HTR-8/SVneo (cell line): ENCODE results near the gene FIBCD1.

Experiments
- DNase-seq: peaks from one replicate; pipeline ENCODE4 v3.0.0; 2011; ENCODE audit warnings: low spot score, mixed read lengths; ENCODE audit not compliant: insufficient read length
- FAIRE-seq: peaks from 2 replicates; lab custom pipeline; 2011; peaks lifted over from hg19 to GRCh38; lab: Jason Lieb, UNC

FIBCD1 gene

DNA sequence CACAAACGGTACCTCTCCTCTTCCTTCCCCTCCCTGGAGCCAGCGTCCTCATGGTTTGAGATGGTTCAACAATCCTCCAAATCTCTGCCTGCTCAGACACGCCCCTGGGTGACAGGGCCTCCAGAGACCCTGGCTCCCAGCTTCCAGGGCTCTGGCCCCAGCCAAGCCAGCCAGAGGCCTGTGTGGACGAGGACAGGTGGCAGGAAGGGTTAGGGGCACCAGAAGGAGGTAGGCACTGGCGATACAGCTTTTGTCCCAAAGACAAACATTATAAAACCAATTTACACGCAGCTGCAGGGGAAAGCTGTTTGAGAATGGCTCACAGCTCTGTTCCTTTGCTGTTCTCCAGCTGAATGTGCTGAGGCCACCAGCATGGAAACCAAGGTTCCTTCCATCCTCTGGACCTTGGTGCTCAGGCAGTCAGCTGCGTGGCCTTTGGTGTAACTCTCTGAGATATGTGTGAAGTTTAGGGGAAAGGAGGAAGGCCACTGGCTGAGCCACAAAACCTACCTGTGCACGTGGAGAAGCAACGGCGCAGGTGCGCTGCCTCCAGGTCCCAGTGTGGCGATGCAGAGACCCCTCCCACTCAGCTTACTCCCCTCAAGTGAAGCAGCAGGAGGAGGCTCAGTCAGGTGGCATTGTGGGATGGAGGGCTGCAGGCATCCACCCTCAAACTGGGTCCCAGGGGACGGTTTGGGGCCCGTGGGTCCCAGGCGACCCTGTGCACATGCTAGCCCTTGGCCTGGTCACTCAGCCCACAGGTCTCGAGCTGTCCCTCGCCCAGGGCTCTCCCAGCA lies 38.1 kb downstream of the FIBCD1 start:
- DNase-seq: no peak
- no peak for FAIRE-seq

DNA sequence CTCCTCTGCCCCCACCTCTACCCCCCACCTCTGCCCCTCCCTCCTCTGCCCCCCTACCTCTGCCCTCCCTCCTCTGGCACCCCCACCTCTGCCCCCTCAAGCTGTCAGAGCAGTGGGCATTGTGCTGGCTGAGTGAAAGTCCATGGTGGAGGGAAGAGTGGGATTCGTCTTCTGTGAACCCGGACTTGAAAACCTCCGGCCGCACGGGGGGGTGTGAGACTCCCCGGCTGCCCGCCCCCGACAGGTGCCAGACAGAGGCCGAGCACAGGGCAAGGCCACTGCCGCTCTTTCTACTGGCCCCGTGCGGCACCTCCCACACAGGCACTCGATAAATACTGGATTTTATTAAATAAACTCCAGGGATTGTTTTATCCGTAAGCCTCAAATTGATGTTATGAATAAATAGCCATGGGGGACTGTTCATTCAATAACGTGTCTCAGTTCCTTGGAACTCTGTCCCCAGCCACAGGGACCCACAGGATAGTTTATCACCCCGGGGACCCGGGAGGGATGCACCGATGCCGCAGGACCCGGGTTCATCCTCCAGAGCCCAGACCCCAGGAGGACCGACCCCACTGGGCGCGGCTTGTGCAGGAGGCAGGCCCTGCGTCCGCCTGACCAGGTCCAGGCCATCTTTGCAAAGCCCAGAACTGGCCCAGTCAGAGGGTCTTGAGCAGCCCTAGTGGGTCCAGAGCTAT lies 39.8 kb downstream of the FIBCD1 start:
- DNase-seq (no peak), FAIRE-seq (no peak)

DNA sequence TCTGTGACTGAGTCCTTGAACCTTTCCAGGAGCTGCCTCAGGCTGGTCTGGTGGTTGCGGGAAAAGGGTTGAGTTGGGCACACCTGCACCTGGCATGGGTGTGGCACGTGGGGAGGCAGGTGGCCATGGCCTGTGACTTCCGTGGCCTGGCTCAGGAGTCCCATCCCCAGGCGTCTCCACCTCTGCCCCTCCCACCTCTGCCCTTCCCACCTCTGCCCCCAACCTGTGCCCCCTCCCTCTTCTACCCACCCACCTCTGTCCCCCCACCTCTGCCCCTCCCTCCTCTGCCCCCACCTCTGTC lies 40.5 kb downstream of the FIBCD1 start:
- FAIRE-seq: no peak
- no peak for DNase-seq

DNA sequence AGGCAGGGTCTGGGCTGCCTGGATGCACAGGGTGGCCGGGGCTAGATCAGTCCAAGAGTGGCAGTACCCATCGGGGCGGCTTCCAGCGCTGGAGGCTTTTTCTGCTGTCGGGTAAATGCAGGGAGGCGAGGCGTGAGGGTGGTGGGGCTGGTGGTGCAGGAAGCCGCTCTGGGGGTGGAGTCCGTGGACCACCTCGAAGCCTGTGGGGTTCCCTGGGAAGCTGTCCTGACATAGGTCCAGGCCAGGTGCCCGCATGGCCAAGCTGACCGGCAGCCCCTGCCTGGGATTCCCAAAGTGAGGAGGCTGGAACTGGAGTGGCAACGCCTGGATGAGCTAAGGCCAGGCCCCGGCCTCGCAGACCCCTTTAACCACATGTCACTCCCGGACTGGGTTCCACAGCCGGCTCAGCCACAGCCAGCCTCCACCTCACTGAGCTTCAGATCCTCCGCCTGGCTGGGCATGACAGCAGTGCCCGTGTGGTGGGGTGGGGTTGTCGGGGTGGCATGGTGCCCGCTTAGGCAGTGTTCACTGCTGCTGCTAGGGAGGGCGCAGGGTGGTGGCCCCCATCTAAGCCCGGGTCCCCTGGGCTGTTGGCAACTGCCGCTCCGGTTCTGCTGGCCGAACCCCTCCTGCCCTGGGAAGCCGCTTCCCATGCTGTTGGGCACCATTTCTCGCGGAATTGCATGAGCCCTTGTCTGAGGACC lies 41.0 kb downstream of the FIBCD1 start:
- no peak for FAIRE-seq
- DNase-seq: no peak

DNA sequence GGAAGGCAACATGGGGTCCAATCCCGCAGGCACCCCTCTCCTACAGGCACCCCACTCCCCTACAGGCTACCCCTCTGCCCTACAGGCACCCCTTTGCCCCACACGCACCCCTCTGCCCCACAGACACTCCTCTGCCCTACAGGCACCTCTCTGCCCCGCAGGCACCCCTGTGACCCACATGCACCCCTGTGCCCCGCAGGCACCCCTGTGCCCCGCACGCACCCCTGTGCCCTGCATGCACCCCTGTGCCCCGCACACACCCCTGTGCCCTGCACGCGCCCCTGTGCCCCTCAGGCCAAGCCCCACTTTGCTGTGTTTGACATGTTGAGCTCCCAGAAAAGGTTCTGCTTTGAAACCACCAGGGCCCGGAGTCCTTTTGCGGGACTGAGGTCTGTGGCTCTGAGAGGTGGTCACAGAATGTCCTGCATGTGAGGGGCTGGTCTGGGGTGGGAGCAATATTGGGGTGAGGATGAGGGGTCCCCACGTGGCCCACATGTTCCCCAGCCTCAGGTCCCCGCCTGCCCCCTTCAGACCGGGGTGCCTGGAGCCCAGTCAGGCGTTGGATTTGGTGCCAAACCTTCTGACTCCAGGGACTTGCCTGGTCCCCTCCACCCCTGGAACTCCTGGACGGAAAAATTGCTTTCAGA lies 41.8 kb downstream of the FIBCD1 start:
- FAIRE-seq: no peak

DNA sequence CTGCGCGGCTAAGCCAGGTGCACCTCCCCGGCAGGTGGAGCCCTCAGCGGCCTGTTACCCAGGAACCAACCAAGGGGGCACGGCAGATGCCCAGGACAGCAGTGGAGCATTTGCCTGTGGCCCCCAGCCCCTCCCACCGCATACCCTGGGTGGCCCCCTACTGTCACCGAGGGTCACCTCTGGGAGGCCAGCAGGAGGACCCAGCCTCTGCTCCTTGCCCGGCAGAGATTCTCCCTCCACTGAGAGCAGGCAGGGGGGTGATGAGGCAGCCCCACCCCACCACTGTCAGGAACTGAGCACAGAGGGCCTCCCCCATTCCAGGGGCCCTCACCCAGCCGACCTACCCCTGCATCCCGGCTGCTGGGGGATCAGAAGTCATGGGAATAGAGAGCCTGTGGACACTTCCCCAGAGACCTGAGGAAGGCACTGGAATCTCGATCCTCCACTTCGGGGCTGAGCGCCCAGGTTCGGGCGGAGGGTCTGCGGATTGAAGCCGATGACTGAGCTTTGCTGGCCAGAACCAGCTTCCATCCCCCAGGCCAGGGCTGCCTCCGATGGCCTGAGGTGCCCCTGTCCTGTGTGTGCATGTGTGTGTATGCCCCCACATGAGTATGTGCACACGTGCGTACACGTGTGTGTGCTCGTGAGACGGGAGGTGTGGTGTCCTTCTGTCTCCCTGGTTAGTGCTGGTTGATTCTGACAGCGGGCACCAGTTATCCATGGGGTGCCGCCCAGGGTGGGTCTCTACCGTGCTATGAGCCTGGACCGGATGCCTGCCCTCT lies 42.6 kb downstream of the FIBCD1 start, which contains the start of gene QRFP:
QRFP (minus strand) TSS at position 580 of the 782 bp plus-strand sequence. CDS start 2,974 bp downstream, outside the sequence.
- no peak for DNase-seq
- no peak for FAIRE-seq

More for the DNA sequence above, 41.8 kb downstream of the FIBCD1 start:
- DNase-seq: no peak

DNA sequence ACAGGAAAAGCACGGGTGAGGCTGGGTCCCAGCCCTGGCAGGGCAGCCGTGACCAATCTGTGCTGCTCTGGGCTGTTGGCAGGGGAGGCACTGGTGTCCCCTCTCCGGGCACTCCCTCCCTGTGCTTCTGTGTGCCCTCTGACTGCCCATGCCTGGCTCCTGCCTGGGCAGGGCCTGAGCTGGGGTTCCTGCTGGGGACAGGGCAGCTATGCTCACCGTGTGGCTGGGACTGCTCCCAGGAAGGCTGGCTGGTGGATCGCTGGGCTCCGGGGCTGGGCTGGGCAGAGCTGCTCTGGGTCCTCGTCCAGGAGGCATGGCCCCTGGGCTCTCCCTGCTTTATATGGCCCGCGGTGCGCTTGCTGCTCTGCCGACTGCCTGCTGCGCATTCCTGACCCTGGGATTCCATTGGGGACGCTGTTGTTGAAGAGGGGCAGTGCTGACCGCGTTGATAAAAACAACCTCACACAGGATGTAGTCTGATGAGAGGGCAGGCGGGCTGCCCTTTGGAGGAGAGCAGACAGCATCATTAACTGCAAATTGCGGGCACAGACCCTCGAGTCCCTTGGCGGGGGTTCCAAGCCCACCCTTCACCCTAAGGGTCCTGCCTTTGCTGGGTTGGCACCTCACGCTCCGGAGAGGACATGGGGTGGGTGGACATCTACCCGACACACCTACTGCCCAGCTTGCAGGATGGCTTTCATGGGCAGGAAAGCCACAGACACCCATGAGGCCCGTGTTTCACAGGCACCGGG lies 43.4 kb downstream of the FIBCD1 start:
- FAIRE-seq (no peak), DNase-seq (no peak)

DNA sequence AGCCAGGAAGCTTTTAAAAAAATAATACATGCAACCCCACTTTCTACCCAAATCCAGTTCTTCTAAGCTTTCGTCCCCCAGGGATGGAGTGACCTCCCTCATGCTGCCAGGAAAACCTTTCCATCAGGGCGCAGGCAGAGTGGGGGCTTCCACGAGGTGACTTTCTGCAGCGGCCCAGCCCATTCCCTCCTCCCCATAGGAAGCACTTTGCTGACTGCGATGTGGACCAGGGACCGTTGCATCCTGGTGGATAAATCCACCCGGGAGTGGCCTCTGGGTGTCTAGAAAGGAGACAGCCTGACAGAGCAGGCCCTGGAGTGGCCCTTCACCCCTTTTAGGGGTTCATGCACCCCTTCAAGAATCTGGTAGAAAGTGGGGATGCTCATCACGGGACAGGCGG lies 44.0 kb downstream of the FIBCD1 start:
- FAIRE-seq: no peak

DNA sequence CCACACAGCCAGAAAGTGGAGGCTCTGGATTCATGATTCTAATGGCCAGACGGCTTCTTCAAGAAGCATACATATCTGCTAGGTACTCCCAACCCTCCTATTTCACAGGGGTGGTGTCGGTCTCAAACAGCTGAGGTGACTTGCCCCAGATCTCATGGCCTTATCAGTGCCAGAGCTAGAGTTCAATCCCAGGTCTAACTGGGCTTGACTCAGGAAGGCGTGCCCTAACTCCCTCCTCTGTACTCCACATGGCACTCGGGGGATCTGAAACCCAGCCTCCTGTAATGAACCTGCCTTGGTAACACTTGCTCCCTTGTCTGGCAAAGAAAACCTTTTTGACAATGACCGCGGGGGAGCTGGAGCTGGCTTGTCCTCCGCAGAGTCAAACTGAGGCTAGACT lies 44.5 kb downstream of the FIBCD1 start:
- DNase-seq (no peak), FAIRE-seq (no peak)

More for the DNA sequence above, 44.0 kb downstream of the FIBCD1 start:
- no peak for DNase-seq

DNA sequence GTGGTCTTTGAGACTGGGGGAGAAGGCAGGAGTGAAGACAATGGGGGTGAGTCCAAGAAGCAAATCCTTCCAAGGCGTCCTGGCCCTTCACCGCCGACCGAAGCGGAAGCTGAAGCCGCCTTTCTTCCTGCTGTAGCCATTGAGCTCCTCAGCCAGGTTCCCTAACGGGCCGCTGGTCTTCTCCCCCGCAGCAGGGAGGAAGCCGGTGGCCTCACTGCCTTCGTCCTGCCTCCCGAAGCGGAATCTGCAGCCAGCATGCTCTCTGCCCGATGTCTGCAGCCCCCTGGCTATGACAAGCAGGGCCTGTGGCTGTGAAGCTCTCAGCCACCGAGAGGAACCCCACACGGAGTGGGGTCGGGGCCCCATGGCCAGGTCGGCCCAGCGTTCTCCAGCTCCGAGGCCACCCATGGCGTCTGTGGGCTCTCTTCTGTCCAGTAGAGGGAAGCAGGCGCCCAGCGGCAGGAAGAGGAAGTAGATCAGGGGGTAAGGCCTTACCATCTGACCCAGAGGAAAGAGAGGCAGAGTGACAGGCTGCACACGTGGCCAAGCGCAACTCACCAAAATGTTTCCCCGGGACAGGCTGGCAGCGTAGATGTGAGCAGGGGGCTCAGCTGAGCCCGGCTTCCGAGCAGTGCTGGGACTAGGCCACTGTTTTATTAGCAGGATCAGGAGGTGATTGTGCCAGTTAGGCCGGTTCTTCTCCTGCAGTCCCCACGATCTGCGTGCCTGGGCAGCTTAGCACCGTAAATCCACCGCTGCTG lies 45.5 kb downstream of the FIBCD1 start:
- FAIRE-seq (no peak), DNase-seq (peak; percentile 13)

DNA sequence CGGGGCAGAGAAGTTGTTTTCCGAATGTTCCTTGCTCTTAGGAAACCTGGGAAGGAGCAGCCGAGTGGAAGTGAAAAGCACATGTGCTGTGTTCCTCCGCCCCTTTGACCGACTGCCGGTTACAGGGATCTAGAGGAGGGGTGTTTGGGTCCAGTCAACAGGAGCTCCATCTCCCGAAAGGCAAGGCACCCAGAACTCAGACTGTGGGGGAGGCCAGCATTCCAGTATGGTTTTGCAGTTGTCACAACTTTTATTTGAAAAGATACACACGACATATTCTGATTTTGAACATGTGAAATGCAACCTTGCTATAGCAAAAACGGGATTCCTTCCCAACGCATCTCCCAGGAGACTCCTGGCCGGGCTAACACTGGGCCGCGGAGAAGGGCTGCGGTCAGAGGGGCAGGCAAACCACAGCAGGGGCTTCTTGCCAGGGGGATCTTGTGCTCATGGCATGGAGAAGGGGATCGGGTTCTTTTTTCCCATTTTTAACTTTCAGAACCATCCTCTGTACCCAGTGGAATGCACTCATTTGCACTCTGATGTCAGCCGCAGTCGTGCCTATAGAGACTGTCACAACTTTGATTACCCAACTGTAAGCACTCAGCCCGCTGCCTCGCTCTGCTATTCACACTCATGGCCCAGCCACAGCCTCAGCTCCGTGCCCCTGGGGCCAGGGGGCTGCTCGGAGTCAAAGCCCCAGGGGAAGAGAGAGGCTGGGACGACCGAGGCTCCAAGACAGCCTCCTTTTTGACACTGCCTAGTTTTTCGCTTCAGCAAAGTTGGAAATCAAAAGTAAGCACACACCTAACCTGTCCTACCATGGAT lies 46.4 kb downstream of the FIBCD1 start:
- no peak for DNase-seq
- no peak for FAIRE-seq

DNA sequence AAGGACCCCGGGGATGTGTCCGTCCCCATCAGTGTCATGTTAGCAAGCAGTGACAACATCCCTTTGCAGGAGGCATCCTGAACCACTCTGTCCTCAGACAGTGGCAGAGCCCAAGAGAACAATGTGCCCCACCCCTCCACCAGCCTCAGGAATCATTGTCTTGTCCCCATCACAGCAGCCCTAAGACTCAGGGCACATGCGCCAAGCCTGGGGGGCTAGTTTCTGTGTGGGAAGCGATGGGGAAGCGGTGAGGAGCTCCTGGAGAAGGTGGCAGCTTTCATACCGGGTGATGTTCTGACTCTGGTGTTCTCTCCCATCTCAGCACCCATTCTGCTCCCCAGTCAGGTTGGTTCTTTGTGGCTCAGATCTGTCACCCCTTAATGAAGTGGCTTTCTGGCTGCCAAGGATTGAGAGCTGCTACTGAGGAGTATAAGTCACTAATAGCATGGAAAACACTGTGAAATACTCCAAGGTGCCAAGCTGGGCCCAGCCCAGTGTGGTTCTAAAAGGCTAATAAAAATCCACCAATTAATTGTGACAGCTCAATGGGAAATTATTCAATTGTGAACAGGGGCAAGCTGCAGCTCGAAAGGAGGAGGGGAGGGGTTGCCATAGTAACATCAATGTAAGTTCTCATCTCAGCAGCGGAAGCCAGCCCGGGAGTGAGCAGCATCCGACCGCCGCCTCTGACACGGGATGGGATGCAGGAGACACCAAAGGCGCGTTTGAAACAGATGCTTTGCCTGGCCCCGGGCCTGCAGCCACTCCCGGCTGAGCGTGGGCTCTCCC lies 47.2 kb downstream of the FIBCD1 start:
- FAIRE-seq (no peak), DNase-seq (no peak)

DNA sequence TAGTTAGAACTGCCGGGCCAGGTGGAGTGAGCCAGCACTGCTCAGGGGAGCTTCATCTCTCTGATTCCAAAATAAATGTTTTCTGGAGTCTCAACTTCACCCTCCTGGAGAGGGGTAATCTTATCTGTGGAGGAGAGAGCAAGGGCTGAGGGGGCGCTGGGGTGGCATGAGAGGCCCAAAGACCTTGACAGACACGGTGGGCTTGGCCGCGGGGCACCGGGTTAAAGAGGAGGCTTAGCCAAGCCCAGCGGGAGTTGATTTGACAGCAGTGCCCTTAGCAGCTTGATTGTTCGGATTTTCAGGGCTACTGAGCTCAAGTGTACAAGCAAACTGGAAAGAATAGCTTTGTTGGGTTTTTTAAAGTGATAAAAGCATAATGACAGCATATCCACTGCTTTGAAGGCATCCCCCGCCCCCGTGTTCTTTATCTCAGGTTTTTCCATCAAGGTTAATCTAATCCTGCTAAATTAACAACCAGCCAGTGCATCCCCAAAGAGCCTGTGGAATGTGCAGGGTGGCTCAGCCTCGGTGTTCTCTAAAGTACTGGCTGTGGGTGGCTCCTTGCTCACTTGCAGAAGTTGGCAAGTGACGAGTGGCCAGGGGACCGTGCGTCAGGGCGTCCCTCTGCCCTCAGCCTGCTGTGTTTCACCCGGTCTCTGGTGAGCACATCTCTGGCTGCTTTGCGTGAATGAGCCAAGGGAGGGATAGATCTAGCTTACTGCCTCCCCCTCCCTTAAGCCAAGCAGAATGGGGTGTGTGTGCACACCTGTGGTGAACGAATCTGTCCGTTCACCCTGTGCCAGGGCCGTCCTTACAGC lies 48.0 kb downstream of the FIBCD1 start:
- FAIRE-seq (no peak), DNase-seq (no peak)

DNA sequence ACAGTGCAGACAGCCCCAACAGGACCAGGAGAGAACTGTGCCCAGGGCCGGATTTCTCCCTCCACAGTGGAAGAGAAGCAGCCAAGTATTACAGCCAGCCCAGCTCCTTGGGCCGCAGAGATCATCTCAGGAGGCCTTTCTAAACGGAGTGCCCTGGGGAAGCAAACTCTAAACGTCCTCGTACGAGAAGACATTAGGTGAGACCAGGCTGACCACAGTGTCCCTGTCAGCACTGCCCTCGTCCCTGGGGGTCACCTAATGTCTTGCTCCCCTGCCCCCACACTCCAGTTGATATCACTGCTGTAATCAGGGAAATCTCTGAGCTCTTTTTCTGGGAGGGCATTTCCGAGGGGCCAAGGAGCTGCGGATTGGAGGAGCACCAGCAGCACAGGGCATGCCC lies 48.9 kb downstream of the FIBCD1 start:
- no peak for FAIRE-seq
- DNase-seq: no peak

DNA sequence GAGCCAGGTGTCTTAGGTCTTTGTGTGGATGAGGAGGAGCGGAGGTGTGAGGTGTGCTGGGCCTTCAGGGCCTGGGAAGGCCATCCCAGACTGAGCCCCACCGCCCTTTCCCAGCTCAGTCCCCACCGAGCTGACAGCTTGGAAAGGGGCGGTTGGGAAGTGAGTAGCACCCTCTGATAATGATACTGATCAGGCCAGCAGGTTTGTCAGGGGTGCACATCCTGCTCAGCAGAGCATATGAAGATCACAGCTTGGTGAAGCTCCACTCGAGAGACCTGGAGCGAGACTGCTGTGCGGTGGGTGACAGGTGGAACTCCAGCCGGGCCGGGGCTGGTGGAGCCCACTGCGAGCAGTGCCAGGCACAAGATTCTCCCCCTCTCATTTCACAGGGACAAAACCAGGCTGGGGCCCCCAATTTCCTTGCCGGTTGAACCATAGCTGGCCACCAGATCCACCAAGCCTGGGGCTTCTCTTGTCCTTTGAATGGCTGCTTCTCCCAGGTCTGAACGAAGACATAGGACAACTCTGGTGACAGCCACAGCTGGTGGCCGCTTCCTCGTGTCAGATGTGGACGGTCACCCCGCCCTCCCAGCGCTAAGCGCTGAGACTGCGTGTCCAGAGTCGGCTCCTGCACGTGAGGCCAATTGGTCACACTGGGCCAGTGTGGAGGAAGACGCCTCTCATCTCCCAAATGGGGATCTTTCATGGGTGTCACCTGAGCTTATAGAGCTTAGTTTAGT lies 50.7 kb downstream of the FIBCD1 start:
- FAIRE-seq (no peak), DNase-seq (no peak)
